Endodermal cell (in vitro differentiated cells): ENCODE data around the gene MPZL1. TPM values are rescaled to one million over a fixed set of nuclear protein-coding genes. Genes with fewer than 3 reads are reported as not detected.

Source experiments
- DNase-seq: peaks from one replicate; pipeline ENCODE4 v3.0.0-alpha.2; 2017
- H3K27ac ChIP-seq: 2 replicates; pipeline ENCODE4 v1.5.1; 2013; ENCODE audit warnings: mild to moderate bottlenecking, low read depth, low read length, moderate library complexity
- H3K27me3 ChIP-seq: 2 replicates; pipeline ENCODE4 v1.6.1; 2013; ENCODE audit warnings: mild to moderate bottlenecking, low read length, moderate library complexity; ENCODE audit not compliant: insufficient read depth, control insufficient read depth, poor library complexity, severe bottlenecking
- H3K36me3 ChIP-seq: 2 replicates; pipeline ENCODE4 v1.7.0; 2013; ENCODE audit warnings: mild to moderate bottlenecking, low read length, moderate library complexity; ENCODE audit not compliant: control insufficient read depth, insufficient read depth
- H3K4me1 ChIP-seq: one replicate; pipeline ENCODE4 v1.7.0; 2013; ENCODE audit warnings: low read length; ENCODE audit not compliant: control insufficient read depth, insufficient read depth
- H3K4me3 ChIP-seq: 2 replicates; pipeline ENCODE4 v1.5.1; 2013; ENCODE audit warnings: mild to moderate bottlenecking, low read length, moderate library complexity
- H3K9ac ChIP-seq: 2 replicates; pipeline ENCODE4 v1.6.1; 2013; ENCODE audit warnings: mild to moderate bottlenecking, low read length, moderate library complexity; ENCODE audit not compliant: poor library complexity, severe bottlenecking; ENCODE audit errors: extremely low read depth
- H3K9me3 ChIP-seq: 2 replicates; pipeline ENCODE4 v1.6.1; 2013; ENCODE audit warnings: mild to moderate bottlenecking, low read length, moderate library complexity; ENCODE audit not compliant: control insufficient read depth
- H3K27ac Mint-ChIP-seq: 2 replicates; pipeline ENCODE4 v1.8.0; 2020; ENCODE audit warnings: mixed read lengths
- H3K27me3 Mint-ChIP-seq: 2 replicates; pipeline ENCODE4 v1.8.0; 2021; ENCODE audit warnings: mild to moderate bottlenecking, mixed read lengths; ENCODE audit not compliant: insufficient read depth
- H3K36me3 Mint-ChIP-seq: 2 replicates; pipeline ENCODE4 v1.8.0; 2020; ENCODE audit warnings: low read depth, mixed read lengths
- H3K4me1 Mint-ChIP-seq: 2 replicates; pipeline ENCODE4 v1.8.0; 2020; ENCODE audit warnings: mixed read lengths
- H3K4me3 Mint-ChIP-seq: 2 replicates; pipeline ENCODE4 v1.8.0; 2020; ENCODE audit warnings: mild to moderate bottlenecking, moderate library complexity, mixed read lengths
- H3K9me3 Mint-ChIP-seq: 2 replicates; pipeline ENCODE4 v1.8.0; 2020; ENCODE audit warnings: mild to moderate bottlenecking, mixed read lengths
- WGBS, 2 experiments: methylation state at CpG; one replicate each; pipeline versions ENCODE4 v1.1.5 to v1.1.7; 2013; ENCODE audit warnings: missing lambda C conversion rate in 2 of 2, mixed read lengths in 1 of 2; ENCODE audit not compliant: insufficient coverage in 1 of 2, insufficient read length in 1 of 2; 5-methylcytosine and 5-hydroxymethylcytosine counted together
- total RNA-seq, 2 donors: library from RNA; stranded (reverse); fragmentation: NEBNext Ultra II Directional in 1 of 2; extraction: Animal tissue kit (Norgen Biotek cat#: 25700) in 1 of 2; gene quantifications; 2 replicates in 1 of 2; 3 replicates in 1 of 2; pipeline ENCODE4 v1.2.1, GENCODE V29; 2021
- TF ChIP-seq, protein P1 (sequence below): fragments of 200-600 bp; sonication (generic); conservative IDR thresholded peaks from 2 replicates; pipeline ENCODE4 v1.5.0; 2021; ENCODE audit warnings: antibody characterized with exemption, mild to moderate bottlenecking

Gene MPZL1
- total RNA-seq, 2 donors from 2014 or later: 111 to 114 TPM

- no peaks in the 10 kb centered on the region for H3K27me3 ChIP-seq
- H3K4me1 ChIP-seq: no peaks in the 10 kb centered on the region
- Mint-ChIP-seq H3K4me1 (peaks cover 1% of the 10 kb centered on the region), H3K27me3 (peaks cover 1% of the 10 kb centered on the region), H3K27ac (no peak overlapping the region), H3K4me3 (no peak overlapping the region), H3K9me3 (peaks cover 35% of the 10 kb centered on the region), H3K36me3 (peaks cover 7% of the 10 kb centered on the region)
- TF ChIP-seq, protein P1, sequence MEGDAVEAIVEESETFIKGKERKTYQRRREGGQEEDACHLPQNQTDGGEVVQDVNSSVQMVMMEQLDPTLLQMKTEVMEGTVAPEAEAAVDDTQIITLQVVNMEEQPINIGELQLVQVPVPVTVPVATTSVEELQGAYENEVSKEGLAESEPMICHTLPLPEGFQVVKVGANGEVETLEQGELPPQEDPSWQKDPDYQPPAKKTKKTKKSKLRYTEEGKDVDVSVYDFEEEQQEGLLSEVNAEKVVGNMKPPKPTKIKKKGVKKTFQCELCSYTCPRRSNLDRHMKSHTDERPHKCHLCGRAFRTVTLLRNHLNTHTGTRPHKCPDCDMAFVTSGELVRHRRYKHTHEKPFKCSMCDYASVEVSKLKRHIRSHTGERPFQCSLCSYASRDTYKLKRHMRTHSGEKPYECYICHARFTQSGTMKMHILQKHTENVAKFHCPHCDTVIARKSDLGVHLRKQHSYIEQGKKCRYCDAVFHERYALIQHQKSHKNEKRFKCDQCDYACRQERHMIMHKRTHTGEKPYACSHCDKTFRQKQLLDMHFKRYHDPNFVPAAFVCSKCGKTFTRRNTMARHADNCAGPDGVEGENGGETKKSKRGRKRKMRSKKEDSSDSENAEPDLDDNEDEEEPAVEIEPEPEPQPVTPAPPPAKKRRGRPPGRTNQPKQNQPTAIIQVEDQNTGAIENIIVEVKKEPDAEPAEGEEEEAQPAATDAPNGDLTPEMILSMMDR: no peak
- no peak overlapping the region for H3K9ac ChIP-seq
- no peak overlapping the region for H3K4me3 ChIP-seq
- WGBS, 2 experiments: 80% methylated on average over 1 of the region's 1 CpG; no CpG with 5 or more reads in 1 of the 2 experiments
- no peak for DNase-seq
- peaks cover 28% of the 10 kb centered on the region for H3K9me3 ChIP-seq
- H3K36me3 ChIP-seq: no peaks in the 10 kb centered on the region
- no peak overlapping the region for H3K27ac ChIP-seq
These were observed 93.9 kb downstream of the MPZL1 start for GRCh38 chr1:167815650-167816049.

DNA sequence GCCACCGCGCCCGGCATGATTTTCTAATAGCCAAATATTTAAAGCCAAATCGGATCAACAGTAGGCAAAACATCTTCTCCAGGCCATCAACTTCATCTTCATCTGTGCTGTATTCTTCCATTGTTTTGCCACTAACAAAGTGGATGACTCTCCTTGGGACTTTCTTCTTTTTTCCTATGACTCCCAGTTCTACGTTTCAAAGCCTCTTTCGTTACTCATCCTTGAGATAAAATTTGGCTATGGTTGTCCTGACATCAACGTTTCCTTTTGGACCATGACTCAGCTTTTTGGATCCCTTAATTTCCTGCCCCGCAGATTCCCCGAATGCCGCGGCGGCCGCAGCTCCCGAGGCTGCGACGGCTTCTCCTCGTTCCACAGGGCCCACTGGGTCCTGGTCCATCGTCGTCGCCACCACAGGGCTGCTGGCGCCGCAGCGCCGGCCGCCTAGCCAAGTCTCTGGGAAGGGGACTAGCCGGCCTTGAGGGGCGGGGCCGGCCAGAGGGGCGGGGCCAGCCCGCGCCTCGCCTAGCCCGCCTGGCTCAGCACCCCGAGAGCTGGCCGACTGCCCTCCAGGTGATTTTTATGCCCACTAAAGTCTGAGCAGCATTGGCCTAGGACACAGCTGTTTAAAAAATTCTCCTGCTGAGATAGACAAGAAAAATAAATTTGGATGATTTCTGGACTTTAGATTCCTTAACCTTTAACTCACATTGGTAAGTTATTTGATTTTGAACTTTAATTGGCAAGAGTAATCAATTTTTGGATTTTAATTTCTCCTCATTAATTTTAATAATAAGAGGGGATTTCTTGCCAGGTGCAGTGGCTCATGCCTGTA, 98.3 kb downstream of the MPZL1 start:
- Mint-ChIP-seq H3K36me3 (peaks cover 5% of the 10 kb centered on the region), H3K4me3 (peak overlapping the region; percentile 44), H3K4me1 (peaks cover 23% of the 10 kb centered on the region), H3K9me3 (peaks cover 13% of the 10 kb centered on the region), H3K27me3 (peaks cover 1% of the 10 kb centered on the region), H3K27ac (peak overlapping the region; percentile 83)
- Histone ChIP-seq H3K4me3 (no peak overlapping the region), H3K9me3 (peaks cover 14% of the 10 kb centered on the region), H3K9ac (no peak overlapping the region), H3K27ac (no peak overlapping the region), H3K4me1 (peaks cover 11% of the 10 kb centered on the region), H3K36me3 (no peaks in the 10 kb centered on the region), H3K27me3 (no peaks in the 10 kb centered on the region)
- DNase-seq: peak; percentile 93
- 42 to 62% methylated on average over 11 to 35 of the region's 35 CpGs for WGBS, 2 experiments
- TF ChIP-seq, protein P1: no peak

GRCh38 chr1:167820684-167821355, 99.0 kb downstream of the MPZL1 start:
- H3K36me3 ChIP-seq: no peaks in the 10 kb centered on the region
- peaks cover 6% of the 10 kb centered on the region for H3K9me3 Mint-ChIP-seq
- H3K4me3 ChIP-seq: no peak overlapping the region
- H3K4me1 Mint-ChIP-seq: peaks cover 23% of the 10 kb centered on the region
- H3K9ac ChIP-seq: no peak overlapping the region
- peaks cover 6% of the 10 kb centered on the region for H3K9me3 ChIP-seq
- H3K27me3 Mint-ChIP-seq: peaks cover 1% of the 10 kb centered on the region
- peaks cover 1% of the 10 kb centered on the region for H3K36me3 Mint-ChIP-seq
- H3K4me1 ChIP-seq: peaks cover 11% of the 10 kb centered on the region
- TF ChIP-seq, protein P1: no peak
- no peak overlapping the region for H3K27ac ChIP-seq
- no peak overlapping the region for H3K4me3 Mint-ChIP-seq
- 90 to 93% methylated on average over 2 to 12 of the region's 12 CpGs for WGBS, 2 experiments
- no peaks in the 10 kb centered on the region for H3K27me3 ChIP-seq
- DNase-seq: peak; percentile 69
- H3K27ac Mint-ChIP-seq: no peak overlapping the region
